Gastroesophageal sphincter (tissue), 4 donors: ENCODE results near the gene TXNDC5. TPM values are rescaled to one million over a fixed set of nuclear protein-coding genes. Genes with fewer than 3 reads are reported as not detected.

Source experiments
- ATAC-seq: fragments of 150-250 bp; one replicate; pipeline ENCODE4 v1.9.1; 2016; ENCODE audit warnings: mild to moderate bottlenecking, moderate library complexity
- H3K27ac ChIP-seq, 4 donors: fragments of 200-600 bp; sonication (generic) in 3 of 4; 1 replicate in 3 of 4; 2 replicates in 1 of 4; pipeline ENCODE4 v1.5.1; 2016 to 2019
- H3K27me3 ChIP-seq: fragments of 200-600 bp; sonication (generic); one replicate; pipeline ENCODE4 v1.5.1; 2019
- H3K36me3 ChIP-seq, 2 donors: fragments of 200-600 bp; sonication (generic); one replicate each; pipeline ENCODE4 v1.5.1; 2019; ENCODE audit warnings: control low read depth in 1 of 2
- H3K4me1 ChIP-seq, 3 donors: fragments of 200-600 bp; sonication (generic); 1 replicate in 2 of 3; 2 replicates in 1 of 3; pipeline ENCODE4 v1.5.1; 2016 to 2019; ENCODE audit warnings: control low read depth in 2 of 3
- H3K4me3 ChIP-seq, 2 donors: fragments of 200-600 bp; sonication (generic); one replicate each; pipeline ENCODE4 v1.5.1; 2019; ENCODE audit warnings: mild to moderate bottlenecking in 1 of 2, moderate library complexity in 1 of 2
- H3K9me3 ChIP-seq, 3 donors: fragments of 200-600 bp; sonication (generic); one replicate each; pipeline ENCODE4 v1.5.1; 2017 to 2019; ENCODE audit warnings: control low read depth in 2 of 3
- EP300 ChIP-seq: sonication (generic); formaldehyde crosslinking; IDR thresholded peaks from one replicate; pipeline ENCODE4 v1.6.1; 2017; ENCODE audit warnings: antibody characterized with exemption, mild to moderate bottlenecking
- POLR2A ChIP-seq, 2 donors: fragments of 450-650 bp; IDR thresholded peaks; one replicate each; pipeline ENCODE4 v1.6.1; 2017; ENCODE audit warnings: antibody characterized with exemption in 2 of 2, mild to moderate bottlenecking in 2 of 2, moderate library complexity in 1 of 2
- POLR2AphosphoS5 ChIP-seq: sonication (generic); formaldehyde crosslinking; IDR thresholded peaks from one replicate; pipeline ENCODE4 v1.6.1; 2017; ENCODE audit warnings: antibody characterized with exemption
- WGBS, 2 donors: methylation state at CpG; one replicate each; pipeline ENCODE4 v1.1.5; 2018; ENCODE audit warnings: low coverage in 1 of 2; 5-methylcytosine and 5-hydroxymethylcytosine counted together
- total RNA-seq, 4 donors: library from RNA; depleted of rRNA; stranded (reverse); fragments of >200 nt; gene quantifications; one replicate each; pipeline ENCODE4 v1.1.0, GENCODE V29; 2016
- TF ChIP-seq, protein P1 (sequence below), 4 experiments: fragments of 200-600 bp in 2 of 4; fragments of 450-650 bp in 2 of 4; sonication (generic) in 1 of 4; IDR thresholded peaks; one replicate each; pipeline ENCODE4 v1.5.1; 2017 to 2019; ENCODE audit warnings: antibody characterized with exemption in 4 of 4, mild to moderate bottlenecking in 2 of 4, moderate library complexity in 2 of 4

TXNDC5 gene
- total RNA-seq, 4 donors from 2014 or later: 56.5 to 136 (median 100) TPM

DNA sequence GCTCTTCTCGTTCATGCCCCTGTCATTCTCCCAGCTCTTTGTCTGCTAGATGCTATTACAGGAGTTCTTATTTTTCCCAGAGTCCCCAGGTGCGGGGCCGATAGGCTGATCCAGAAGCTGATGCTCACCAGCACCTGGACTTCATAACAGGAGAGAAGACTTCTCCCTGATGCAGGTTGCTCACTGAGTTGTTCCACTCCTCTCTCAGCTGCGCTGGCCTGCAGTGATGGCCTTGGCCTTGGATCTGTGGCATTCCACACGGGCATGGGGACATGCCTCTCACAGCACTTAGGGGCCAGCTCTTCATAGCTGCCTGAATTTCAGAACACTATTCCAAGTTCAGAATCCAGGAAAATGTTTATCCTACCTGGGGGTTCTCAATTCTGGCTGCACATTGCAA lies 7.1 kb upstream of the TXNDC5 start:
- Histone ChIP-seq H3K9me3 (no peaks in the 10 kb centered on the region), H3K4me3 (no peak overlapping the region), H3K4me1 (no peaks in the 10 kb centered on the region), H3K27ac (no peak overlapping the region), H3K27me3 (peaks cover 13% of the 10 kb centered on the region), H3K36me3 (no peaks in the 10 kb centered on the region)
- no peak for TF ChIP-seq POLR2AphosphoS5
- TF ChIP-seq, protein P1, sequence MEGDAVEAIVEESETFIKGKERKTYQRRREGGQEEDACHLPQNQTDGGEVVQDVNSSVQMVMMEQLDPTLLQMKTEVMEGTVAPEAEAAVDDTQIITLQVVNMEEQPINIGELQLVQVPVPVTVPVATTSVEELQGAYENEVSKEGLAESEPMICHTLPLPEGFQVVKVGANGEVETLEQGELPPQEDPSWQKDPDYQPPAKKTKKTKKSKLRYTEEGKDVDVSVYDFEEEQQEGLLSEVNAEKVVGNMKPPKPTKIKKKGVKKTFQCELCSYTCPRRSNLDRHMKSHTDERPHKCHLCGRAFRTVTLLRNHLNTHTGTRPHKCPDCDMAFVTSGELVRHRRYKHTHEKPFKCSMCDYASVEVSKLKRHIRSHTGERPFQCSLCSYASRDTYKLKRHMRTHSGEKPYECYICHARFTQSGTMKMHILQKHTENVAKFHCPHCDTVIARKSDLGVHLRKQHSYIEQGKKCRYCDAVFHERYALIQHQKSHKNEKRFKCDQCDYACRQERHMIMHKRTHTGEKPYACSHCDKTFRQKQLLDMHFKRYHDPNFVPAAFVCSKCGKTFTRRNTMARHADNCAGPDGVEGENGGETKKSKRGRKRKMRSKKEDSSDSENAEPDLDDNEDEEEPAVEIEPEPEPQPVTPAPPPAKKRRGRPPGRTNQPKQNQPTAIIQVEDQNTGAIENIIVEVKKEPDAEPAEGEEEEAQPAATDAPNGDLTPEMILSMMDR (IDR thresholded peaks at IDR 0.05): no peak
- WGBS, 2 donors: 100% methylated on average over 1 of the region's 5 CpGs; no CpG with 5 or more reads in 1 of the 2 donors
- no peak for ATAC-seq

DNA sequence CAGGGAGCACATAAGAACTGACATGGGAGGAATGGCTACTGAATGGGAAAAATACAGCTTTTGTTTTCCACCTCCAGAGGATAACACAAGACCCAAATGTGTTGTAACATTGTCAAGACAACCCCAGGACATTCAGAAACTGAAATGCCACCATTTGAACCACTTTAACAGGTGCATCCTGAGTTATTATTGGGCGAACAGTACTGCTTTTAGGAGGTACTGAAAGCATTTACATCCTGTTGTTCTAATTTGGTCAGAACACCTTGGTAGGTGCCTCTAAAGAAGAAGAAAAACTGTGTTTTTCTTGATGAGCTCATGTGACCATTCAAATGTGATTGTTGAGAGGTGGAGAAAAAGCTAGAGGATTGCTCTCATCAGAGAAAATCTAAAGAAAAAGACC lies 6.4 kb upstream of the TXNDC5 start:
- H3K36me3 ChIP-seq: no peaks in the 10 kb centered on the region
- no peaks in the 10 kb centered on the region for H3K9me3 ChIP-seq
- H3K4me1 ChIP-seq: no peaks in the 10 kb centered on the region
- WGBS, 2 donors: 100% methylated on average over 1 of the region's 1 CpG
- H3K27ac ChIP-seq: no peak overlapping the region
- TF ChIP-seq EP300 (no peak), POLR2AphosphoS5 (no peak), POLR2A (IDR thresholded peaks at IDR 0.05) (no peak)
- TF ChIP-seq, protein P1 (IDR thresholded peaks at IDR 0.05): no peak
- no peak overlapping the region for H3K4me3 ChIP-seq
- no peak for ATAC-seq
- H3K27me3 ChIP-seq: peaks cover 13% of the 10 kb centered on the region

DNA sequence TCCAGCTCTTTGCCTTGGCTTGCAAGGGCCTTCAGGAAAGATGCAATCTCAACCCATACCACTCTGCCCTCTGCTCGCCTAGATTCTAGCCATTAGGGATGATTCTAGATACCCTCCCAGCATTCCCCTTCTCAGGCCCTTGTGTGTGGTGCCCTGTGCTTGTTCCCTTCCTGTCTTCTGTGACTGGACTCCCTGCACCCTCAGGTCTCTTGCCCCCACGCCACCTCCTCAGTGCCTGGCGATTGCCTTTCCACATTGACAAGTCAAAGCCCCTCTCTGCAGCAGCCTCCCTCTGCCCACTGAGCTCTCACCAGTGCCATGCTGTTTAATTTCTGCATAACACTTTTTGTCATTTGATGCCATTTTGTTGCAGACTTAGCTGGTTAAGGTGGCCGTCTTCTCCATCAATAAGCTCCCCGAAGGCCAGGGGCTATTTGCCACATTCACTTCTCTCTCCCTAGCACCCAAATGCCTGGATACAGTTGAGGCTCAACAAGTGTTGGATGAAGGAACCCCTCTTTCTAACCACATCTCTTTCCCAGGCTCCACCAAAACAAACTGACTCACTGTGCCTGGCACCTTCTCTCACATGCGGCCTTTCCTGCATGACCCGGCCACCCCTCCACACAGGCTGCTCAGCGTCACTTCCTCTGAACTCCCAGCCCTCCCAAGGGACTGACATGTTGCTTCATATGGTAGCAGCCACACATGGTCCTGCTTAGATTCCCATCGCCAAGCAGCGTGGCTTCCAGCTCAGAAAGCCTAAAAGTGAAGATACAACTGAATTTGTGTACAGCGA lies 4.6 kb upstream of the TXNDC5 start:
- no peaks in the 10 kb centered on the region for H3K36me3 ChIP-seq
- ATAC-seq: no peak
- peaks cover 8% of the 10 kb centered on the region for H3K27me3 ChIP-seq
- peaks cover 0 to 10% (median 0%) of the 10 kb centered on the region in 3 donors for H3K4me1 ChIP-seq
- H3K4me3 ChIP-seq: no peak overlapping the region
- TF ChIP-seq EP300 (no peak), POLR2A (IDR thresholded peaks at IDR 0.05) (no peak), POLR2AphosphoS5 (no peak)
- TF ChIP-seq, protein P1 (IDR thresholded peaks at IDR 0.05): no peak
- no peaks in the 10 kb centered on the region for H3K9me3 ChIP-seq
- WGBS, 2 donors: 81 to 84% methylated on average over 5 to 10 of the region's 11 CpGs
- H3K27ac ChIP-seq: no peak overlapping the region

DNA sequence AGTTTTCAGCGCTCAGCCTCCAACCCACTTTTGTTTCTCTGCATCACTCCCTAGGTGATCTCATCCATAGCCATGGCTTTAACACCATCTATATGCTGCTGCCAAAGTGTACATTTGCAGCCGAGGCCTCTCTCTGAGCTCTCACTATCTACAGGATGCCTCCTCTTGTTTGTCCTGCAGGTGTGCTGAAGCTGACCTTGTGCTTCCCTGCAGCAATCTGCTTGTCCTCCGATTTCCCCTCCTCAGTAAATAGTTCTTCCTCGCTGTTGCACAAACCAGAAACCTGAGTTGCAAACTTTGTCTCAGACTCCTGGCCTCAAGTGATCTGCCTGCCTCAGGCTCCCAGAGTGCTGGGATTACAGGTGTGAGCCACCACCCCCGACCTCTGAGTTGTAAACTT lies 3.7 kb upstream of the TXNDC5 start:
- Histone ChIP-seq H3K4me1 (peaks cover 0 to 15% (median 2%) of the 10 kb centered on the region in 3 donors), H3K27ac (no peak overlapping the region), H3K9me3 (no peaks in the 10 kb centered on the region), H3K36me3 (no peaks in the 10 kb centered on the region), H3K4me3 (no peak overlapping the region), H3K27me3 (no peaks in the 10 kb centered on the region)
- 80 to 81% methylated on average over 2 to 5 of the region's 5 CpGs for WGBS, 2 donors
- no peak for ATAC-seq
- TF ChIP-seq, protein P1 (IDR thresholded peaks at IDR 0.05): no peak
- TF ChIP-seq POLR2A (IDR thresholded peaks at IDR 0.05): no peak
- TF ChIP-seq POLR2AphosphoS5: no peak
- no peak for TF ChIP-seq EP300
